ENCODE data around the gene TCP11L2. TPM values are rescaled to one million over a fixed set of nuclear protein-coding genes. Genes with fewer than 3 reads are reported as not detected.

Gene TCP11L2
- total RNA-seq (2012; rRNA removed), result 26.4 and 32.8 TPM in 2 replicates
- 6.0 and 7.3 TPM in 2 replicates for polyA plus RNA-seq (2012; rRNA removed)
- polyA plus RNA-seq (2012; cell fraction: cytosol; rRNA removed), result 2.3 and 3.3 TPM in 2 replicates
- polyA plus RNA-seq (2012; cell fraction: nucleus; rRNA removed; ENCODE audit: low replicate concordance), result 3.4 and 22.1 TPM in 2 replicates
- percentile 69 among the genes with signal in this experiment for Bru-seq, nascent RNA
- BruChase-seq, experiment 1, labeled RNA remaining after a 6-hour chase, result percentile 67 among the genes with signal in this experiment
- BruChase-seq, experiment 2, labeled RNA remaining after a 2-hour chase, result percentile 65 among the genes with signal in this experiment
- long read RNA-seq, partial matches to known transcripts, result 2 of 5 reads
- long read RNA-seq, other reads (novel, unspliced or antisense), result 1 of 5 reads

GRCh38 chr12:106302401-106303201, at the start of gene TCP11L2:
Gene TCP11L2, plus strand, starts transcription at chr12:106302733. Its CDS starts 8,343 bp downstream, at chr12:106311076.
- Histone ChIP-seq H3K4me2 (ENCODE audit: low read depth, low read length) (peak within 1 kb of the TSS; percentile 99), H2BK120ac (ENCODE audit: low read depth, low read length) (peak within 1 kb of the TSS; percentile 100), H3K79me1 (ENCODE audit: low read depth in 1 of 2, low read length in 2 of 2) (peaks cover 4 to 26% of the 10 kb centered on the region in 2 experiments; a peak in 3 of 4 replicates), H4K5ac (ENCODE audit: low read depth, low read length) (peak within 1 kb of the TSS; percentile 81), H3K4me3 (ENCODE audit: insufficient read depth, low read depth, low read length) (peak within 1 kb of the TSS; percentile 85), H3K9ac (ENCODE audit: low read depth, low read length) (peak within 1 kb of the TSS; percentile 94), H2AFZ (replicated peaks; ENCODE audit: low read length, poor library complexity) (peak within 1 kb of the TSS; percentile 99), H4K20me1 (ENCODE audit: insufficient read depth, low read length) (no peaks in the 10 kb centered on the region), H3K14ac (replicated peaks; ENCODE audit: low read depth, low read length) (peak within 1 kb of the TSS; percentile 100), H2BK15ac (ENCODE audit: low read depth, low read length) (peak within 1 kb of the TSS; percentile 99; the same call in 2 of the 3 replicates), H4K91ac (ENCODE audit: insufficient read depth, low read depth, low read length) (peak within 1 kb of the TSS; percentile 100), H2BK20ac (ENCODE audit: low read depth, low read length) (peak within 1 kb of the TSS; percentile 100), H3K9me1 (ENCODE audit: insufficient read depth, low read length) (peaks cover 3% of the 10 kb centered on the region; the same call in 1 of the 2 replicates), H3K27ac (ENCODE audit: insufficient read depth, low read length) (peak within 1 kb of the TSS; percentile 98), H3K27me3 (ENCODE audit: control insufficient read depth, insufficient read depth, low read length) (no peaks in the 10 kb centered on the region), H3K9me3 (ENCODE audit: control insufficient read depth, insufficient read depth, low read length) (no peaks in the 10 kb centered on the region), H3K18ac (ENCODE audit: low read depth, low read length) (peak within 1 kb of the TSS; percentile 95), H3K56ac (ENCODE audit: extremely low read depth, insufficient read depth, low read length) (peak within 1 kb of the TSS; percentile 98), H3K36me3 (ENCODE audit: control insufficient read depth, insufficient read depth, low read length) (no peaks in the 10 kb centered on the region), H2AK5ac (ENCODE audit: low read depth, low read length) (peak within 1 kb of the TSS; percentile 79; the same call in 1 of the 2 replicates), H3K23ac (ENCODE audit: low read depth, low read length) (peak within 1 kb of the TSS; percentile 99), H3K4me1 (ENCODE audit: control insufficient read depth, insufficient read depth, low read length) (peaks cover 9% of the 10 kb centered on the region), H2AK9ac (replicated peaks; ENCODE audit: low read depth, low read length, poor library complexity) (peak within 1 kb of the TSS; percentile 96), H4K8ac (ENCODE audit: low read depth in 2 of 2, low read length in 2 of 2) (peak within 1 kb of the TSS; percentile 56 to 99), H2BK5ac (ENCODE audit: low read depth, low read length, poor library complexity, severe bottlenecking) (peak within 1 kb of the TSS; percentile 96), H3K4ac (ENCODE audit: low read depth, low read length) (peak within 1 kb of the TSS; percentile 100)
- BruUV-seq (replicated peaks), result no TSS peak
- dilution Hi-C loops (cut with HindIII; ENCODE audit: low sequenced_read_pairs, unreplicated experiment) (no loop called here), in situ Hi-C loops (cut with MboI; ENCODE audit: low sequenced_read_pairs) (no loop called here), intact Hi-C loops (cut with micrococcal nuclease) (loop anchor here (2.0 kb wide), 1 partner anchor 56 kb away; no protein-coding TSS in a partner anchor)
- ATAC-seq (ENCODE audit: low read depth), result peak; percentile 93
- DNase-seq, result peak; percentile 58
- POLR2A ChIA-PET (ENCODE audit: unreplicated experiment), result no interaction called here
- CTCF ChIA-PET, result interaction anchor here (0.6 to 1.1 kb wide), 3 partner anchors 24 to 84 kb away, joined by 3 to 4 read pairs (median 3); no protein-coding TSS in a partner anchor
- WGBS, 2 experiments (ENCODE audit: extremely low coverage in 2 of 2, insufficient read length in 1 of 2), result 0% methylated on average over 31 of the region's 76 CpGs; no CpG with 5 or more reads in 1 of the 2 experiments
- TF ChIP-seq CHD1 (IDR thresholded peaks at IDR 0.05; ENCODE audit: low read depth, low read length), result peak; percentile 96; the same call in 1 of the 2 replicates
- TF ChIP-seq RCOR1 (IDR thresholded peaks at IDR 0.05; ENCODE audit: insufficient replicate concordance, low read length), result no peak
- TF ChIP-seq RFX5 (IDR thresholded peaks at IDR 0.05; ENCODE audit: low read depth, low read length), result no peak
- 0 out of 2 replicates have a peak, but pooled peaks have one; percentile 17 for TF ChIP-seq FOS (IDR thresholded peaks at IDR 0.05; ENCODE audit: low read depth, low read length)
- no peak for TF ChIP-seq RAD21 (IDR thresholded peaks at IDR 0.05; ENCODE audit: low read length)
- TF ChIP-seq NFE2L2 (IDR thresholded peaks at IDR 0.05; ENCODE audit: low read depth, low read length), result no peak
- no peak for TF ChIP-seq CEBPB (IDR thresholded peaks at IDR 0.05; ENCODE audit: low read depth, low read length)
- no peak for TF ChIP-seq MXI1 (IDR thresholded peaks at IDR 0.05; ENCODE audit: borderline replicate concordance, low read depth, low read length)
- TF ChIP-seq MAZ (IDR thresholded peaks at IDR 0.05; ENCODE audit: borderline replicate concordance, low read depth, low read length), result peak; percentile 51; the same call in 1 of the 2 replicates
- no peak for TF ChIP-seq USF2 (IDR thresholded peaks at IDR 0.05; ENCODE audit: low read depth, low read length)
- peak; percentile 72 for TF ChIP-seq POLR2A (IDR thresholded peaks at IDR 0.05; ENCODE audit: low read depth, low read length)
- TF ChIP-seq MAFK (IDR thresholded peaks at IDR 0.05; ENCODE audit: low read depth, low read length), result no peak
- no peak for TF ChIP-seq CTCF (conservative IDR thresholded peaks at IDR 0.05; ENCODE audit: low read depth, low read length)
- no peak for TF ChIP-seq SMC3 (IDR thresholded peaks at IDR 0.05; ENCODE audit: low read depth, low read length)

Data from IMR-90 (cell line).